SK-N-SH (cell line): ENCODE results near the gene RGR.

Experiments
- CHD2 ChIP-seq: fragments of 150-350 bp; IDR thresholded peaks from 2 replicates; pipeline ENCODE4 v1.6.1; 2018; ENCODE audit warnings: low read length; ENCODE audit not compliant: partially characterized antibody
- CTCF ChIP-seq: fragments of 200-600 bp; sonication (generic); IDR thresholded peaks from 2 replicates; pipeline ENCODE4 v1.6.1; 2017; ENCODE audit warnings: antibody characterized with exemption, mild to moderate bottlenecking, moderate library complexity
- EZH2phosphoT487 ChIP-seq: fragments of 200-600 bp; sonication (generic); IDR thresholded peaks from 2 replicates; pipeline ENCODE4 v1.6.1; 2017; ENCODE audit warnings: low read depth, mixed run types, mild to moderate bottlenecking, antibody characterized with exemption, moderate library complexity, borderline replicate concordance
- FOSL2 ChIP-seq: IDR thresholded peaks from 2 replicates; pipeline ENCODE4 v1.4.0; 2012; ENCODE audit warnings: low read depth, mild to moderate bottlenecking, moderate library complexity, borderline replicate concordance
- GABPA ChIP-seq: IDR thresholded peaks from 2 replicates; pipeline ENCODE4 v1.4.0; 2012; ENCODE audit warnings: low read depth, mild to moderate bottlenecking
- SMC3 ChIP-seq: IDR thresholded peaks from 2 replicates; pipeline ENCODE4 v1.6.1; 2012; ENCODE audit warnings: low read depth, low read length, improper control_type of control experiment
- TEAD4 ChIP-seq: IDR thresholded peaks from 2 replicates; pipeline ENCODE4 v1.4.0; 2012; ENCODE audit warnings: mild to moderate bottlenecking, borderline replicate concordance; ENCODE audit not compliant: insufficient read depth
- TF ChIP-seq, protein P1 (sequence below): IDR thresholded peaks from 2 replicates; pipeline ENCODE4 v1.6.1; 2012; ENCODE audit warnings: mild to moderate bottlenecking, low read depth, low read length, moderate library complexity

- TF ChIP-seq EZH2phosphoT487 (no peak), TEAD4 (no peak), CTCF (no peak), CHD2 (no peak), FOSL2 (no peak), SMC3 (no peak), GABPA (no peak)
- TF ChIP-seq, protein P1, sequence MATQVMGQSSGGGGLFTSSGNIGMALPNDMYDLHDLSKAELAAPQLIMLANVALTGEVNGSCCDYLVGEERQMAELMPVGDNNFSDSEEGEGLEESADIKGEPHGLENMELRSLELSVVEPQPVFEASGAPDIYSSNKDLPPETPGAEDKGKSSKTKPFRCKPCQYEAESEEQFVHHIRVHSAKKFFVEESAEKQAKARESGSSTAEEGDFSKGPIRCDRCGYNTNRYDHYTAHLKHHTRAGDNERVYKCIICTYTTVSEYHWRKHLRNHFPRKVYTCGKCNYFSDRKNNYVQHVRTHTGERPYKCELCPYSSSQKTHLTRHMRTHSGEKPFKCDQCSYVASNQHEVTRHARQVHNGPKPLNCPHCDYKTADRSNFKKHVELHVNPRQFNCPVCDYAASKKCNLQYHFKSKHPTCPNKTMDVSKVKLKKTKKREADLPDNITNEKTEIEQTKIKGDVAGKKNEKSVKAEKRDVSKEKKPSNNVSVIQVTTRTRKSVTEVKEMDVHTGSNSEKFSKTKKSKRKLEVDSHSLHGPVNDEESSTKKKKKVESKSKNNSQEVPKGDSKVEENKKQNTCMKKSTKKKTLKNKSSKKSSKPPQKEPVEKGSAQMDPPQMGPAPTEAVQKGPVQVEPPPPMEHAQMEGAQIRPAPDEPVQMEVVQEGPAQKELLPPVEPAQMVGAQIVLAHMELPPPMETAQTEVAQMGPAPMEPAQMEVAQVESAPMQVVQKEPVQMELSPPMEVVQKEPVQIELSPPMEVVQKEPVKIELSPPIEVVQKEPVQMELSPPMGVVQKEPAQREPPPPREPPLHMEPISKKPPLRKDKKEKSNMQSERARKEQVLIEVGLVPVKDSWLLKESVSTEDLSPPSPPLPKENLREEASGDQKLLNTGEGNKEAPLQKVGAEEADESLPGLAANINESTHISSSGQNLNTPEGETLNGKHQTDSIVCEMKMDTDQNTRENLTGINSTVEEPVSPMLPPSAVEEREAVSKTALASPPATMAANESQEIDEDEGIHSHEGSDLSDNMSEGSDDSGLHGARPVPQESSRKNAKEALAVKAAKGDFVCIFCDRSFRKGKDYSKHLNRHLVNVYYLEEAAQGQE: no peak
Measured at GRCh38 chr10:84208023-84208422, 36.8 kb upstream of the RGR start.
